Colonic mucosa (tissue), 4 donors: ENCODE results near the gene SCUBE1. TPM values are rescaled to one million over a fixed set of nuclear protein-coding genes. Genes with fewer than 3 reads are reported as not detected.
A peak's percentile ranks its signal among the peaks of the same experiment; 100 is the strongest.
"Not testable (repeated sequence)": the region's sequence is repeated elsewhere in the genome, so short reads cannot be mapped to it uniquely, and the experiment has no call there.

Experiments used
- DNase-seq: peaks from one replicate; pipeline ENCODE4 v3.0.0-alpha.2; 2020
- H3K27ac ChIP-seq: fragments of 200-600 bp; one replicate; pipeline ENCODE4 v1.8.0; 2021
- H3K27me3 ChIP-seq: fragments of 200-600 bp; one replicate; pipeline ENCODE4 v1.8.0; 2021
- H3K36me3 ChIP-seq: fragments of 200-600 bp; one replicate; pipeline ENCODE4 v1.8.0; 2021
- H3K4me1 ChIP-seq: fragments of 200-600 bp; one replicate; pipeline ENCODE4 v1.8.0; 2021; ENCODE audit warnings: mild to moderate bottlenecking
- H3K4me3 ChIP-seq: fragments of 200-600 bp; one replicate; pipeline ENCODE4 v1.8.0; 2021
- H3K9ac ChIP-seq, 2 donors: one replicate each; pipeline ENCODE4 v1.7.0; 2013; ENCODE audit warnings: control low read depth in 2 of 2, low read depth in 2 of 2, low read length in 2 of 2
- H3K9me3 ChIP-seq: fragments of 200-600 bp; one replicate; pipeline ENCODE4 v1.8.0; 2021
- CTCF ChIP-seq: fragments of 200-600 bp; IDR thresholded peaks from one replicate; pipeline ENCODE4 v1.8.0; 2022; ENCODE audit warnings: antibody characterized with exemption, mild to moderate bottlenecking
- intact Hi-C: fragments of 100-400 bp; cut with DNase I; formaldehyde crosslinking; loops from one replicate; pipeline ENCODE4 v1.14.1; 2022
- total RNA-seq, 2 donors: library from RNA; stranded (reverse); fragmentation: NEBNext Ultra II Directional in 1 of 2; extraction: Animal tissue kit (Norgen Biotek cat#: 25700) in 1 of 2; gene quantifications; one replicate each; pipeline ENCODE4 v1.2.1, GENCODE V29; 2021
- donor health status: healthy.
- donor health status: DM: no; HTN: no; CAD: no.
- donor health status: DM: no; HTN: no; CAD: no.

Gene SCUBE1
- total RNA-seq, 2 donors from 2014 or later = 1.7 to 5.6 TPM

- Histone ChIP-seq H3K36me3 (no peaks in the 10 kb centered on the region), H3K27me3 (no peaks in the 10 kb centered on the region), H3K9me3 (no peaks in the 10 kb centered on the region), H3K4me3 (no peak overlapping the region), H3K4me1 (no peaks in the 10 kb centered on the region), H3K27ac (no peak overlapping the region), H3K9ac (no peak overlapping the region)
- intact Hi-C loops = no loop called here
- no peak for DNase-seq
- no peak for TF ChIP-seq CTCF
Observed at GRCh38 chr22:43356881-43357280, 13.7 kb upstream of the SCUBE1 start.

- H3K9ac ChIP-seq, H3K36me3 ChIP-seq, H3K4me3 ChIP-seq, H3K4me1 ChIP-seq, intact Hi-C loops, H3K27ac ChIP-seq, H3K9me3 ChIP-seq, H3K27me3 ChIP-seq, DNase-seq: not testable (repeated sequence)
Observed at GRCh38 chr22:43355688-43356087, 12.5 kb upstream of the SCUBE1 start.

- Histone ChIP-seq H3K4me3 (no peak overlapping the region), H3K27me3 (no peaks in the 10 kb centered on the region), H3K27ac (no peak overlapping the region), H3K9me3 (no peaks in the 10 kb centered on the region), H3K36me3 (no peaks in the 10 kb centered on the region), H3K4me1 (no peaks in the 10 kb centered on the region), H3K9ac (no peak overlapping the region)
- no peak for DNase-seq
- intact Hi-C loops = no loop called here
- no peak for TF ChIP-seq CTCF
Observed at GRCh38 chr22:43351966-43352345, 8.8 kb upstream of the SCUBE1 start.

GRCh38 chr22:43349636-43350035 lies 6.5 kb upstream of the SCUBE1 start:
- intact Hi-C loops = loop anchor here (5.0 kb wide), 1 partner anchor 117 kb away; no protein-coding TSS in a partner anchor
- no peak overlapping the region for H3K27ac ChIP-seq
- H3K9me3 ChIP-seq = no peaks in the 10 kb centered on the region
- H3K4me1 ChIP-seq = no peaks in the 10 kb centered on the region
- no peak overlapping the region for H3K9ac ChIP-seq
- DNase-seq = no peak
- H3K36me3 ChIP-seq = no peaks in the 10 kb centered on the region
- no peak for TF ChIP-seq CTCF
- H3K4me3 ChIP-seq = no peak overlapping the region
- H3K27me3 ChIP-seq = no peaks in the 10 kb centered on the region

- no peak overlapping the region for H3K9ac ChIP-seq
- peaks cover 23% of the 10 kb centered on the region for H3K27me3 ChIP-seq
- no peak overlapping the region for H3K27ac ChIP-seq
- no peaks in the 10 kb centered on the region for H3K36me3 ChIP-seq
- no peaks in the 10 kb centered on the region for H3K9me3 ChIP-seq
- intact Hi-C loops = loop anchor here (2.0 to 5.0 kb wide), 2 partner anchors 72 to 114 kb away; no protein-coding TSS in a partner anchor
- DNase-seq = peak; percentile 65
- TF ChIP-seq CTCF = peak; percentile 55
- no peaks in the 10 kb centered on the region for H3K4me1 ChIP-seq
- H3K4me3 ChIP-seq = no peak overlapping the region
Observed at GRCh38 chr22:43346521-43346929, 3.4 kb upstream of the SCUBE1 start.

- intact Hi-C loops = loop anchor here (2.0 to 5.0 kb wide), 2 partner anchors 71 to 114 kb away; no protein-coding TSS in a partner anchor
Observed at GRCh38 chr22:43345761-43346301, 2.7 kb upstream of the SCUBE1 start.

More at GRCh38 chr22:43345761-43346301, 2.7 kb upstream of the SCUBE1 start:
- H3K4me1 ChIP-seq = no peaks in the 10 kb centered on the region
- no peak overlapping the region for H3K4me3 ChIP-seq
- H3K27me3 ChIP-seq = peaks cover 27% of the 10 kb centered on the region
- H3K9me3 ChIP-seq = no peaks in the 10 kb centered on the region
- no peak for DNase-seq
- H3K9ac ChIP-seq = no peak overlapping the region
- no peak overlapping the region for H3K27ac ChIP-seq
- no peaks in the 10 kb centered on the region for H3K36me3 ChIP-seq
- TF ChIP-seq CTCF = no peak
